Measurements from ENCODE around the gene UBE2H.
"Not testable (repeated sequence)": the region's sequence is repeated elsewhere in the genome, so short reads cannot be mapped to it uniquely, and the experiment has no call there.

The UBE2H gene

DNA sequence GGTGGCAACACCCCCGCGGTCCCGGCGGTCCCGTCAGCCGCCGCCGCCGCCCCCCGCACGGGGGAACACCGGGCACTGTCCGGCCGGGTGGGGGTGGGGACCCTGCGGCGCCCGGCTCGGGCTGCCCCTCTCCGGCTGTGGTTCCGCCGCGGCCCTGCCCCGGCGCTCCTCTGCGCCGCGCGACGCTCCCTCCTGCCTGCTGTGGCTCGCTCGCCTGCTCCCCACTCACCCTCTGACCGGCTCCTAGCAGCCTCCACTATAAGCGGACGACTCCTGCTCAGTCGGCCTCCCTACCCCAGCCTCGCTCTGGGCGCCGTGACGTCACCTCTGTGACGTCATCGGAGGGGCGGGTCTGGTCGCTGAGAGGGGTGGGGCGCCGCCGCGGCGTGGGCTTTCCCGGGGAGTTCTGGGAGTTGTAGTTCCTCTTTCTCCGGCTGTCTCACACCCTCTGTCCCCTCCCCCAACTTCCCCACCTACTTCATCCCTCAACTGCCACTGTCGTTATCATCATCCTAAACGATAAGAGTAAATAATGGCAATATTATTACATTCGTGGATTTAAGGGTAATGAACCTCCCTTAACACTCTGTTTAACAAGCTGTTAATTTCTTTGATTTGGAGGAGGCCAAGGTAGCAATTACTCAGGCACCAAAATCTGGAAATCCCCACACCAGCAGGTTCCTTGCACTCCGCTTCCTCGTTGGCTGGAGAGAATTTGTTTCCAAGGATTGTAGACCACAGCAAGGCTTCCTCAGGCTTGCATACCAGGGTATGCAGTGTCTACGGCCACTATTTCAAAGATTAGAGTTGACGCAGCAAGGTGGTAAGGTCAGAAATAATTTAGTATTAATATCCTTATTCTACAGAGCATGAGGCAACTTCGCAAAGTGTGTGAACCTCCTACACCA is at the start of gene UBE2H:
Gene UBE2H (minus strand): TSS at position 308 of the 908 bp plus-strand sequence. CDS start 405 bp downstream, outside the sequence.
- peak; percentile 98 for DNase-seq

DNA sequence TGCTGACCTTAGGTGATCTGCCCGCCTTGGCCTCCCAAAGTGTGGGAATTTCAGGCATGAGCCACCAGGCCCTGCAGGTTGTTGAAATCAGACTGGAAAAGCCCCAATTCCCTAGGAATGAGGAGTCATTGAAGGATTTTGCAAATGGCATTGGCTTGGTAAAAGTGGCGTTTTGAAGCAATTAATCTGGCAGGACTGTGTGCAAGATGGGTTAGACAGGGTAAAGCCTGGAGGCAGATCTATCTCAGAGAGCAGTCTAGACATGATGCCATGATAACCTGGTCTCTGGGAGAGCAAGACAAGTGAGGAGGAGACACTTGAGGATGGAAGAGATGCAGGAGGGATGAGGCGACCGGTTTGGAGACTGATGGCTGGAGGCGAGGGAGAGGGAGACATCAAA is 45.7 kb upstream of the UBE2H start:
- no peak for DNase-seq

DNA sequence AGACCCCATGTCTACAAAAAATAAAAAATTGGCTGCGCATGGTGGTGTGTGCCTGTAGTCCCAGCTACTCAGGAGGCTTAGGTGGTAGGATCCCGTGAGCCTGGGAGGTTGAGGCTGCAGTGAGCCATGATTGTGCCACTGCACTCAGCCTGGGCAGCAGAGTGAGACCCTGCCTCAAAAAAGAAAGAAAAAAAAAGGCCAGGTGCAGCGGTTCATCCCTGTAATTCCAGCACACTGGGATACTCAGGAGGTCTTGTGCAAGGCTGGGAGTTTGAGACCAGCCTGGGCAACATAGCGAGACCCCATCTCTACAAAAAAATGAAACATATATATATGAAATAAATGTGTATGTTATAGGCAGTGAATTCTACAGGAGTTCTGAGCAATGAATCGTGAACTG is 44.5 kb upstream of the UBE2H start:
- no peak for DNase-seq

DNA sequence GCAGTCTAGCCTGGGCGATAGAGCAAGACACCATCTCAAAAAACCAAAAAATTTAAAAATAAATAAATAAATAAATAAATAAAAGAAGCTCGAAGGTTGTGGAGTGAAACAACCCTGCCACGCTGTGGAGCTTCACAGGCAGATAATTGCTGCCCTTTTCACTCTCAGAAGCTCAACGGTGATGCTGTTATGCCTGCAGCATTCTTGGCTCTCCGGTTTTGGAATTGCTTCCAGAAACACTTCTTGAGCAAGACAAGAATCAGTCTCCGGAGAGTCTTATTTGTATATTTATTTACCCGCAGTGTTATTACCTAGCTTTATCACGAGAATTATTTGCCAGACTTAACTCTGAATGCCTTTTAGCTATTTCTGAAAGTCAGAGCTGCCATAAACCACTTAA is 40.5 kb upstream of the UBE2H start:
- no peak for DNase-seq

DNA sequence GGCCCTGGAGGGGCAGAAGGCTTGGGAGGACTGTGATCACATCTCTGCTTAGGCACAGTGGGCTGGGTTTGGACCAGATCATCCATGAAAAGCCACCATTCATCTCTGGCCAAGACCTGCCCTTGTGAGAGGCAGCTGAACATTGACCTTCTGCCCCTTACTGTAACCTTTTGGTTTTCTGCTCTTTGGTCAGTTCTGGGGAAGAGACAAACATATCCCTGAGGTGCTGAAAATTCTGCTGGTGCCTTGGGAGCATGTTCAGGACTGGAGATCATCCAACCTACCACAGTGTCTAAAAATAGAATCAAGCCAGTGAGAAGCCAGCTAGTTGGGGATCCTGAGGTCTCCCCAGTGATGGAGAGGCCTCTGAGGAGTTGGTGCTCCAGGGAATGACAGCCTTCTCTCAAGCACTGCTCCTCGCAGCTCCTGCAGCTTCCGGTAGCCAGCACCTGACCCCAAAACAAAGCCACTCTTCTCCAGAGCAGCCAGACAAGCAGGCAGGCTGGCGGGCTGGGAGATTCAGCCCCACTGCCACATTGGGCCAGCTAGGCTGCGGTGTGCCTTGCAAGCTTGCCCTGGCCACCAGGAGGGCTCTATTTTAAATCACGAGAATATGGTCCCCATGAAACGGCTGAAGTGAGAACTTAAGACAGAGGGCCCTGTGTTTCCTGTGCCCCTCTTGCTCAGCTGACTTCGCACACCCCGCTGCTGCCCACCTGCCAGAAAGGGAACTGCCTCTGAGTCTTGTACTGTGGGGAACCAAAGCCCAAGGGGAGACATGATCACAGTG is 37.8 kb upstream of the UBE2H start:
- no peak for DNase-seq

DNA sequence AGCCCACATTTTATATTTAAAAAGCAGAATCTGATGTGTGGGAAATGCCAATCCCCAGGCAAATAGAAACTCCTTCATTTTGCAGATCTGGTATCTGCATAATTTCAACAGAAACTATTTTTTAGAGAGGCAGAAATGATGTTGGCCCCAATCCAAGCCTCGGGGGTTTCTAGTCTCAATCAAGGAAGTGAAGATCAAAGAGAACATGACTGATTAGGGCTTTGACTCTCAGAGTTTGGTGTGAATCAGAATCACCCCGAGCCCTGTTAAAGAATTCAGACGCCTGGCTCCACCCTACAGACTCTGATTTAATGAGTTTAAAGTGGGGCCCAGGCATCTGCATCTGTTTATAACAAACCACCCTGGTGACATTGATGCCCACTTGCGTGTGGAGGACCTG is 36.7 kb upstream of the UBE2H start:
- DNase-seq = no peak

DNA sequence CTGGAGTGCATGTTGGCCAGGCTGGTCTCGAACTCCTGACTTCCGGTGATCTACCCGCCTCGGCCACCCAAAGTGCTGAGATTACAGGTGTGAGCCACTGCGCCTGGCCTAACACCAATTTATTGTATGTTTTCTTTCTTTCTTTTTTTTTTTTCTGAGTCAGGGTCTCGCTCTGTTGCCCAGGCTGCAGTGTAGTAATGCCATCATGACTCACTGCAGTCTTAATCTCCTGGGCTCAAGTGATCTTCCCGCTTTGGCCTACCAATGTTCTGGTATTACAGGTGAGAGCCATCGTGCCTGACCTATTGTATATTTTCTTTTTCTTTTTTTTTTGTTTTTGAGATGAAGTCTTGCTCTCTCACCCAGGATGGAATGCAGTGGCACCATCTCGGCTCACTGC is 33.8 kb upstream of the UBE2H start:
- DNase-seq = no peak

DNA sequence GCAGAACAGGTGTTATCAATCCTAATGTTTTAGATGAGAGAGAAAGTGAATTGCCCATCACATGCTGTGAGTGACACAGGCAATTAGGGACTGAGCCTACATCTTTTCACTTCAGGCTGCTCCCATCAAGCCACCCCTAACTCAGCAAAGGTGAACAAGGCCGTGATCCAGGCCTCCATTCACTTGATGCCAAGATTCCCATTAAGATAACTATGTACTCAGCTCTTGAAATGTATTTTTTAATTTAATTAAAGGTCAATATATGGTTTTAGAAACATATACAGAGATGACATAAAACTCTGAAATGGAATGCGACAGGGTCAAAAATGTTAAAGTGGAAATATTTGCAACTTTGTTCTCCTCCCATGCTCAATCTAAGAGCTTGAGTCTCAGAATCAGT is 27.9 kb upstream of the UBE2H start:
- no peak for DNase-seq

DNA sequence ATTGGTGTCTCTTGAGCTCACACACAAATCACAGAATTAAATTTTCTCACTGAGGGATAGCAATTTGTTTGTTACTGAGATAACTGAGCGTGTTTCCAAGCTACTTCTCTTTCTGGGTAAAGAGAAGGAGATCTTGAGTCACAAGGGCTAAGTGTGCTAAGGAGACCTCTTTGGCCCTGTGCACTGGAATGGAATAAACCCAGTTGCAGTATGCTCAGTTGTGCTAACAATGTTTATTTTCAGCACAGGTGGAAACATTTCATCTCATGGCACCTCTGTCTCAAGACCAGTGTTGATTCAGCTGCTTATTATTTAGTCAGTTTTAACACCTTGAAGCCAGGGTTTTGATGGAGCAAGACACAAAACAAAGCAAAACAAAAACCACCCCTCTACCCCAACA is 22.5 kb upstream of the UBE2H start:
- DNase-seq = no peak

DNA sequence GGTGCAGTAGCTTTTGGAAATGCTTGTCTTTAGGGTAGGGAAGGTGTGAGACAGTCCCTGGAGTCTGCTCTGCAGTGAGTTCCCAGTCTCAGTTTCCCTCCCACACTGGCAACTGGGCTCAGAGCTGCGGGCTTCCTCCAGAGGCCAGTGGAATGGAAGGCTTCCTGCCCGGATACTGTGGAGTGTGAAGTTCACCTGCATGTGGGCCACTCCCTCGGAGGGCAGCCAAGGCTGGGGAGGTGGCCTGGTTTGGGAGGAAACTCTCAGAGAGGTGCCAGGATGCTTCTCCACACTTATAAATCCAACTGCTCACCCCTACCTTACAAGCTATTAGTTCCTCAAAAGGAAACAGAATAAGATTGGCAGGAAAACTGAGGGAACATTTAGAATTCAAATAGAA is 18.1 kb upstream of the UBE2H start:
- DNase-seq = no peak

DNA sequence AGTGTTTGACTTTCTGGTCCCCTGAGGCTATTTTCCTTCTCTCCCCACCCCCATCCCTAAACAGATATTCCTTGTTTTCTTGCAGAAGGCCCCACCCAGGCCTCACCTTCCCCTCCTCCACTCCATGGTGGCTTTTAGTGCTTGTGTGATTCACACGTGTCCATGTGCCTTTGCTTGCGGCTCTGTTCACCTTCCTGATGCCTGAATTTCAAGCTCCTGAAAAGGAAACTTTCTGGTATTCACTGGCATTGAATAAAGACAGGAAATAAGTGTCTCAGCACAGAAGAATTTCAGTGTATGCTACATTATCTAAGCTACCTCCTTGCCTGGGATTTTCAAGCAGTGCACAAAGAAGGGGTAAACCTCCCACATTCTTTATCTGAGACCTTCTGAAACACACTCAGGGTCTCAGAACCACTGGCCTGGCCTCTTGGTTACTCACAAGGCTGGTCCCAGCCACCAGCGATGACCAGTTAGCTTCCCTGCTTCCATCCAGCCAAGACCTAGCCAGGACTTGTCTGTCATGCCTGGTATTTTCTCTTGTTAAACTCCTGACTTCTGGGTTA is 17.2 kb upstream of the UBE2H start:
- no peak for DNase-seq

DNA sequence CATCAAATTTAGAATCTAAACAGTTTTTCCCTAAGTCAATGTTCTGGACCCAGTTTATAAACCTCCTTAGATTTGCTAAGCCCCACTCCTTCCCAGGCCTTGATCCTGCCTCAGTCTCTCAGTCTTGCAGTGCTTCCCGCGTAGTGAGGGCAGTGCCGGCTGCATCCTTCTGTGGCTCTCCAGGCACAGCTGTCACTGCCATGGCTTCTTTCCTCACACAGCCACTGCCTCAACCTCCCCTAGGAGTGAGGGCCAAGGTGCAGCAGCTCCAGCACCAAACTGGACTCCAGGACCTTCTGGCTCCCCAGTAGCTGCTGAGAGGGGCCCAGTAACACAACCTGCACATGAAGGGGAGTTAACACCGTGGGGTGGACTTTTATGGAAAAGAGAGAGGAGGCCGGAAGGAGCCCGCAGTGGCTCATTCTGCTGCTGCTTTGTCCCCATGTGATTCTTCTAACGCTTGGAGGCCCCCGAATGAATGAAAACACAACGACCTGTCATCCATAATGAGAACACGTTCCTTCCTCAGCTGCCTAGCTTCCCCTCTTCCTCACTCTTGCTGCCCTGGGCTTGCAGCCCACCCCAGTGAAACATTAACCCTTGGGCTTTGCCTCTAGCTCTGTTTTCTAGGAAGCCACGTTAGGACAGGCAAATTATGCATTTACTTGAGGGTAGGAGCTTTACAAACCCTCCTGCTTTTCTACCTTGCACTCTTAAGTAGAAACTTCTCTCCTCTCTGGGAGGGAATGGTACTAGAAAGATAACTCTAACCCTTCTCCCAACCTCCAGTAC is 16.0 kb upstream of the UBE2H start:
- DNase-seq = no peak

DNA sequence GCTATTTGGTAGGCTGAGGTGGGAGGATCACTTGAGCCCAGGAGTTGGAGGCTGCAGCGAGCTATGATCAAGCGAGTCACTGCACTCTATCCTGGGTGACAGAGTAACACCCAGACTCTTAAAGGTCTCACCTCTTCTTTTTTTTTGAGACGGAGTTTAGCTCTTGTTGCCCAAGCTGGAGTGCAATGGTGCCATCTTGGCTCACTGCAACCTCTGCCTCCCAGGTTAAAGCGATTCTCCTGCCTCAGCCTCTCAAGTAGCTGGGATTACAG is 7.4 kb upstream of the UBE2H start:
- DNase-seq = not testable (repeated sequence)

DNA sequence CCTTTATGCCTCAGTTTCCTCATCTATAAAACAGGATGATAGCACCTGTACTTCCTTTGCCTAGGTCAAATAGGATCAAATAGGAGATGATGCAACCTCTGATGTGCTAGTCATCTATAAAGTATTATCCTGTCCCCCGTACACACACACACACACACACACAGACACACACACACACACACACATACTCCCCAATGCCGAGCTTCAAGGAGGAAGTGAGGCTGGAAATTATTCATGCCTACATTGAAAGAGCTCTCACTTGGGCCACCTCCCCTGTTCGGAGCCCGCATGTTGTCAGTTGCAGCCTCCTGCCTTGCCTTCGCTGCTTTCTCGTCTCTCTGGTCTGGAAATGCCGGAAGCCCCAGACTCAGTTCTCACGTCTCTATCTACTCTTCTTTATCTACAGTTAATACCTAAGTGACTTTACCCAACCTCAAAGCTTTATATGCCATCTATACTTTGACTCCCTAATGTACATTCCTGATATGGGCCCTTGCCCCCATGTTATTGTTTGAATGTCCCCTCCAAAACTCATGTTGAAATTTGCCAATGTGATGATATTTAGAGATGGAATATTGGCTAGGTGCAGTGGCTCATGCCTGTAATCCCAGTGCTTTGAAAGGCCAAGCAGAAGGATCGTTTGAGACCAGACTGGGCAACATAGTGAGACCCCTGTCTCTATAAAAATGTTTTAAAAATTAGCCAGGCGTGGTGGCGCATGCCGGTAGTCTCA is 6.9 kb upstream of the UBE2H start:
- no peak for DNase-seq

DNA sequence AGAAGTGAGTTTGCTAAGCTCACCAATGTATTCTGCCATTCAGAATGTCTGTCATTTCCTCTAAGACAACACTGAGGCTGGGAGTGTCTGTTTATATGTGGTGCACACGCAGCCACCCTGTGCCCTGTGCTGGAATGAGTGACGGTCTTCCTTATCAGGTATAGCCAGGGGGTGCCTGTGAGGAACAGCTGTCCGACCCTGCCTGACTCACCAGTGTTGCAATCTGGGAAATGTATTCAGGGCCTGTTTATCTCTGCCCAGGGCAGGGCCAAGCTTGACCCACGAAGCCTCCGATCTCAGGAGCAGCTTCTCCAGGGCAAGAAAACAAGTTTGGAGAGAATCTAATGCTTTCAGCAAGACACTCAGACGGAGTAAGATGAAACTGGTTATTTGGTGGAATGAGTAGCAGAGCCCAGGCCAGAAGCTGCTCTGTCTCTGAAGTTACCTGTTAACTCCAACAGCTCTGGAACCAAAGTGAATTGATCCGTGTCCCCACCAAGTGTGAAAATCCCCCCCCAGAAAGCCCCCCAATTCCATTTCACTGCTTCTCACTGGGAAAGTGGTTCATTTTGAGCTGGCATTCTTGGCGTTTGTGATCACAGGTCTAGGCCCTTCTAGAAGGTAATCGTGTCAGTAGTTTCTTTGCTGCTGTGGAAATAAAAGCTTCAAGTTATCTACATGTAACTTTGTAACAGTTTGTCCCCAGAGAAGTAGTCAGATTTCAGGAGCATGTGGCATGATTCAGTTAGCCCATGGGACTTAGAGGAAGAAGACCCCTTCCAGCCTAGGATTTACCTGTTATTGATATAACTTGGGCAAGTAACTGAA is 6.1 kb upstream of the UBE2H start:
- DNase-seq = no peak

DNA sequence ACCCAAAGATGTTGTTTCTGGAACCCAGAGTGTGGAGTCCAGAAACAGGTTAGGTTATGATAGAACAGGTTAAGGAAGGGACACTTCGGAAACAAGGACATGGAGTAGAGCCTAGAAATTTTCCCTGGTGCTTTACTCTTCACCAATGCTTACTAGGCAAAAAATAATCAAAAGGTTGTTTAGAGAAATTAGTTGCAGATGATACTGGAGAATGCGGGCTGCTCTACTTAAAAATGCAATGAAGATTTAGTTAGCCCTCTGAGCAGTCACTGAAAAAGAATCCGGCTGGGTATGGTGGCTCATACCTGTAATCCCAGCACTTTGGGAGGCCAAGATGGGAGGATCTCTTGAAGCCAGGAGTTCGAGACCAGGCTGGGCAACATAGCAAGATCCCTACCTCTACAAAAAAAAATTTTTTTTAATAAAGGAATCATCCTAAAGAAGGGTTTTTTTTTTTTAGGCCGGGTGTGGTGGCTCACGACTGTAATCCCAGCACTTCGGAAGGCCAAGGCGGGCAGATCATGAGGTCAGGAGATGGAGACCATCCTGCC is 3.3 kb upstream of the UBE2H start:
- no peak for DNase-seq

DNA sequence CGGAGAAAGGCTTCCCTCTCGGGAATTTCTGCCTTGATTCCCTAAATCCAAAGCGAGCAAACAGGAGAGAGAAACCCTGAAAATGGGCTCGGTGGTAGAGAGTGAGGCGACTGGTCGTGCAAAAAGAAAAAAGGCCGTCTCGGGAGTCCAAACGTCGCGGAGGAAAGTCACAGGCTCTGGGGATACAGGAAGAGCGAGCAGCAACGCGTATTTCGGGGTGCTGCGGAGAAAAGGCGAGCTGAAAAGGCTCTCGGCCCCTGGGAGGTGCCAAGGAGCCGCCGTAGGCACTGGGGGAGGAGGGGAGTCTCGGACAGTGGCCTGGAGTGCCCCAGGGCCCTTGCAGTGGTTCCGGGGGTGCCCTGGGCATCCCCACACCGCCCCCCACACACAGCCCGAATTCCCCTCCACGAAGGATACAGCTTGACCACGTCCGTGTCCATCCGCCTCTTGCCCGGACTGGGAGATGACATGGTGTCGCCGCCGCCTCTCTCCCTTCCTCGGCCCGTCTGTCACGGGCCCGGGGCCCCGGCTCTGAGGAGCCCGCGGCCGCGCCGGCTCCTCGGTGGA is 591 bp downstream of the UBE2H start:
- DNase-seq = no peak

DNA sequence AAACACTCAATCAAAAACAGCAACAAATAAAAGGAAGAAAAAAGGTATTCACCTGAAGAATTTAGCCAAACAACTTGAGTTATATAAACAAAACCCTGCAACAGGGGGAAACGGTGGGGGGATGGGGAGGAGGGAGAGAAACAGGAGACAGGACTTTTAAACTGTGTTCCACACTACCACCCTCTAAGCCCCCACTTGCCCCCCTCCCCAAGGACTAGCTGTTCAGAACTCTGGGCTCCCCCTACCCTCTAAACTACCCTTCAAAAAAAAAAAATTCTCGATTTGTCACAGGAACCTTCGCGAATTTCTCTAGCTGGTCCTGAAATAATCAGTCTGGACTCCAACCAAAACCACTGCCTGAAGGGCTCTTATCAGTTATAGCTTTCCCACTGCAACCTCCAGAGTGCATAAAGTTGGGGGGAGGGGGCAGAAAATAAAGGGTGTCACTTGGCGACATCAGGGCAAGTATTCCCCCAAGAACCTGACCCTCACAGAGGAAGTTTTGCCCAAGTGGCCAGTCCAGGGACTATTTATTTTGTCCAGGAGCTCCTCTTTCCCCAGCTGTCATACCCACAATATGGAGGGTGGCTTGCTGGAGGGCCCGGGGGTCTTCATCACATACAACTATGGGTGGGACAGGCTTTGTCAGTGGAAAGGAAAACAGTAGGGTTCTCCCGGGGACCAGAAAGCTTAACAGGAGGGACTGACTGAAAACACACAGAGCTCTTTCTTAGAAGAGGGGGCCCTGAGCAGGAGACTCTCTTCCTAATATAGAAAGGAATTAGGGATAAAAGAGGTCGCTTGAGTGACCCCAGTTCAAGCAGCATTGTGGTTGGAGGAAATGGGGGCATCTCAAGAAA is 1.3 kb downstream of the UBE2H start:
- DNase-seq = peak; percentile 20

DNA sequence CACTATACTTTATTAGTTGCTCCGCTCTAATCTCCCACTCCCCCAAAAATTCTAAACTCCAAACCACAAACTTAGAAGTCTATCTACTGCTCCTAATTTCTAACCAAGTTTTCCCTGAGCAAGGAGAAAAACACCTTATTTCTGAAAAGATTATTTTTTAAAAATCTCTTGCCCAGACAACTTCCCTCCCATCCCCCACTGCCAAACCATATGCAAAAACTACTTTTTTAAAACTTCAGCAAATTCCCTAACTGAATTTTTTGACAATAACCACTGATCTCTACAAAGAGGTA is 1.9 kb downstream of the UBE2H start:
- DNase-seq = no peak

All from activated T-cell treated with anti-CD3 and anti-CD28 coated beads, Interleukin-2, amount 50 U/mL, for 1 hour (primary cell).